K562 (cell line): ENCODE results near the gene METTL25B. TPM values are rescaled to one million over a fixed set of nuclear protein-coding genes. Genes with fewer than 3 reads are reported as not detected.

Source experiments
- BRCA1 ChIP-seq, 2 experiments: fragments of 450-650 bp in 1 of 2; sonication (generic) in 1 of 2; formaldehyde crosslinking in 1 of 2; IDR thresholded peaks; 2 replicates each; pipeline versions ENCODE4 v1.5.0 to v1.6.1; 2017 to 2020; ENCODE audit warnings: mild to moderate bottlenecking in 1 of 2, missing genetic modification reagents in 1 of 2
- DMBX1 ChIP-seq: fragments of 250-450 bp; sonication (Bioruptor Pico); IDR thresholded peaks from 2 replicates; pipeline ENCODE4 v1.8.0; 2022; ENCODE audit warnings: inconsistent platforms, mild to moderate bottlenecking, moderate library complexity, borderline replicate concordance
- E2F8 ChIP-seq: fragments of 450-650 bp; IDR thresholded peaks from 2 replicates; pipeline ENCODE4 v1.7.1; 2018; ENCODE audit warnings: mild to moderate bottlenecking, low read depth; ENCODE audit not compliant: partially characterized antibody
- HOXB6 ChIP-seq: fragments of 250-450 bp; sonication (Bioruptor Pico); IDR thresholded peaks from 2 replicates; pipeline ENCODE4 v1.5.1; 2022; ENCODE audit warnings: mild to moderate bottlenecking, borderline replicate concordance
- ILK ChIP-seq: fragments of 450-650 bp; IDR thresholded peaks from 2 replicates; pipeline ENCODE4 v1.6.1; 2016; ENCODE audit warnings: missing genetic modification characterization, low read depth, mild to moderate bottlenecking, missing compliant biosample characterization, moderate library complexity, borderline replicate concordance
- JUN ChIP-seq, 2 experiments: sonication (generic) in 1 of 2; formaldehyde crosslinking in 1 of 2; IDR thresholded peaks; 2 replicates each; pipeline versions ENCODE4 v1.6.1 to v1.8.0; 2012 to 2022; ENCODE audit warnings: borderline replicate concordance in 2 of 2, mild to moderate bottlenecking in 2 of 2, improper control_type of control experiment in 1 of 2, low read depth in 1 of 2, low read length in 1 of 2, missing genetic modification reagents in 1 of 2
- MBD1 ChIP-seq: fragments of 250-450 bp; sonication (Bioruptor Pico); IDR thresholded peaks from 2 replicates; pipeline ENCODE4 v1.8.0; 2022; ENCODE audit warnings: inconsistent platforms
- NFIX ChIP-seq: fragments of 250-450 bp; sonication (Bioruptor Pico); IDR thresholded peaks from 2 replicates; pipeline ENCODE4 v1.4.0; 2020; ENCODE audit warnings: low read depth, mild to moderate bottlenecking, moderate library complexity
- RBM15 ChIP-seq: fragments of 200-400 bp; formaldehyde crosslinking; IDR thresholded peaks from 2 replicates; pipeline ENCODE4 v1.6.1; 2018; ENCODE audit warnings: mild to moderate bottlenecking, low read length, moderate library complexity; ENCODE audit not compliant: insufficient read depth
- TAF9B ChIP-seq: fragments of 450-650 bp; IDR thresholded peaks from 2 replicates; pipeline ENCODE4 v1.6.1; 2018; ENCODE audit warnings: mild to moderate bottlenecking; ENCODE audit not compliant: partially characterized antibody
- TSC22D4 ChIP-seq: fragments of 450-650 bp; IDR thresholded peaks from 2 replicates; pipeline ENCODE4 v1.6.1; 2016; ENCODE audit warnings: missing genetic modification characterization, missing biosample characterization, control low read depth
- ZBTB49 ChIP-seq: sonication (generic); formaldehyde crosslinking; IDR thresholded peaks from 2 replicates; pipeline ENCODE4 v1.8.0; 2022; ENCODE audit warnings: missing genetic modification reagents, mild to moderate bottlenecking, borderline replicate concordance
- ZNF766 ChIP-seq: fragments of 200-800 bp; sonication (Bioruptor generic); conservative IDR thresholded peaks from 2 replicates; pipeline ENCODE4 v1.6.1; 2016; ENCODE audit warnings: missing genetic modification characterization, missing compliant biosample characterization
- ZNF77 ChIP-seq: fragments of 250-450 bp; sonication (Bioruptor Pico); IDR thresholded peaks from 2 replicates; pipeline ENCODE4 v1.5.0; 2020
- polyA plus RNA-seq, 8 experiments: library from polyadenylated mRNA; depleted of rRNA in 4 of 8; stranded (reverse) in 5 of 8; unstranded in 3 of 8; fragments of >200 nt; fragmentation: Nextera tagmentation in 2 of 8; fragmentation: Illumina TruSeq in 1 of 8; extraction: Ambion mirVana in 2 of 8; extraction: Trizol in 1 of 8; gene quantifications; 2 replicates each; pipeline versions ENCODE4 v1.2.1 to v1.2.3, GENCODE V29; 2011 to 2014; ENCODE audit warnings: inconsistent platforms in 1 of 8, missing spikeins in 1 of 8
- total RNA-seq, 7 experiments: library from RNA; depleted of rRNA in 6 of 7; stranded (reverse); fragments of >200 nt in 6 of 7; fragmentation: Illumina TruSeq in 2 of 7; extraction: Trizol in 2 of 7; gene quantifications; 2 replicates each; pipeline versions ENCODE4 v1.2.1 to v1.2.3, GENCODE V29; 2011 to 2021; ENCODE audit warnings: low replicate concordance in 1 of 7
- TF ChIP-seq, protein P1 (sequence below): fragments of 450-650 bp; IDR thresholded peaks from 2 replicates; pipeline ENCODE4 v1.6.1; 2018; ENCODE audit not compliant: partially characterized antibody

METTL25B gene
- total and polyA plus RNA-seq, 9 of the 15 experiments (the other 6 are each of a cell fraction or from before 2014, with no cell fraction given): 7.7 to 48.3 (median 33.1) TPM

DNA sequence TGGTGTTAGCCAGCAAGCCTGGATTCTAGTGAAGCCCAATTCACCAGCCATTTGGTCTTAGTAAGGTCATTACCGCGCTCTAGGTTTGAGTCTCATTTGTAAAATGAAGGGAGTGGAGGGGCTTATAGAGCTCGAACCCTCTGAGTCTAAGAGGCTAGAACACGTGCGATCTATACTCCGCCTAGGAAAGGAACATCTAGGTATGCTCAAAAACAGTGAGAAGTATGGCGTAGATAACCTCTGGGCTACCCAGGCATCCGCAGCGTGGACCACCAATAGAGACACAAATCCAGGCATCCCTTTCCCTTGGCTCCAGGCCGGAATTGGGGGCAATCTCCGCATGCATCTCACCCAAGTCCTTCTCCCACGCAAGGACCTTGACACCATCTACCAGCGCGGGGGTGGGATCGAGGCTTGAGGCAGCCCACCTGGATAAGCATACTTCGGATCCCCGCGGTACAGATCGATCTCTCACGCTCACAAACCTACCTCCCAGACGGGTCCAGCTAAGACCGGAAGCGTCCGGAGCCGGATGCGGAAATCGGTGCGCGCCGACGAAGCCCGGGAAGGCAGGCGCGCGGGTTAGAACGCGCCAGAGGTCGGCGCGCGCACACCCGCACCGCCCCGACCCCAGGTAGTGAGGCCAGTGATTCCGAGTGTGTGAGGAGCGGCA is at the start of gene METTL25B (continued):
- TF ChIP-seq MBD1 (CRISPR knock-in tag) (no peak), TSC22D4 (tag) (no peak), ZBTB49 (CRISPR knock-in tag) (no peak), ILK (tag) (no peak), NFIX (CRISPR knock-in tag) (no peak), TAF9B (no peak), BRCA1 (IDR thresholded peaks at IDR 0.05) (no peak), BRCA1 (CRISPR knock-in tag; IDR thresholded peaks at IDR 0.05) (no peak), RBM15 (no peak), DMBX1 (CRISPR knock-in tag) (no peak), HOXB6 (CRISPR knock-in tag) (no peak), ZNF77 (CRISPR knock-in tag) (no peak), E2F8 (peak; percentile 52), JUN (IDR thresholded peaks at IDR 0.05; ENCODE audit: borderline replicate concordance, low read depth, low read length) (no peak), JUN (CRISPR knock-in tag; IDR thresholded peaks at IDR 0.05; ENCODE audit: borderline replicate concordance) (no peak), ZNF766 (CRISPR knock-in tag) (no peak)
- TF ChIP-seq, protein P1, sequence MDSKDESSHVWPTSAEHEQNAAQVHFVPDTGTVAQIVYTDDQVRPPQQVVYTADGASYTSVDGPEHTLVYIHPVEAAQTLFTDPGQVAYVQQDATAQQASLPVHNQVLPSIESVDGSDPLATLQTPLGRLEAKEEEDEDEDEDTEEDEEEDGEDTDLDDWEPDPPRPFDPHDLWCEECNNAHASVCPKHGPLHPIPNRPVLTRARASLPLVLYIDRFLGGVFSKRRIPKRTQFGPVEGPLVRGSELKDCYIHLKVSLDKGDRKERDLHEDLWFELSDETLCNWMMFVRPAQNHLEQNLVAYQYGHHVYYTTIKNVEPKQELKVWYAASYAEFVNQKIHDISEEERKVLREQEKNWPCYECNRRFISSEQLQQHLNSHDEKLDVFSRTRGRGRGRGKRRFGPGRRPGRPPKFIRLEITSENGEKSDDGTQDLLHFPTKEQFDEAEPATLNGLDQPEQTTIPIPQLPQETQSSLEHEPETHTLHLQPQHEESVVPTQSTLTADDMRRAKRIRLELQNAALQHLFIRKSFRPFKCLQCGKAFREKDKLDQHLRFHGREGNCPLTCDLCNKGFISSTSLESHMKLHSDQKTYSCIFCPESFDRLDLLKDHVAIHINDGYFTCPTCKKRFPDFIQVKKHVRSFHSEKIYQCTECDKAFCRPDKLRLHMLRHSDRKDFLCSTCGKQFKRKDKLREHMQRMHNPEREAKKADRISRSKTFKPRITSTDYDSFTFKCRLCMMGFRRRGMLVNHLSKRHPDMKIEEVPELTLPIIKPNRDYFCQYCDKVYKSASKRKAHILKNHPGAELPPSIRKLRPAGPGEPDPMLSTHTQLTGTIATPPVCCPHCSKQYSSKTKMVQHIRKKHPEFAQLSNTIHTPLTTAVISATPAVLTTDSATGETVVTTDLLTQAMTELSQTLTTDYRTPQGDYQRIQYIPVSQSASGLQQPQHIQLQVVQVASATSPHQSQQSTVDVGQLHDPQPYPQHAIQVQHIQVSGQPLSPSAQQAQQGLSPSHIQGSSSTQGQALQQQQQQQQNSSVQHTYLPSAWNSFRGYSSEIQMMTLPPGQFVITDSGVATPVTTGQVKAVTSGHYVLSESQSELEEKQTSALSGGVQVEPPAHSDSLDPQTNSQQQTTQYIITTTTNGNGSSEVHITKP: no peak
